GM18870 (cell line): Measurements from ENCODE around the gene BTF3.
"Not testable (repeated sequence)": the region's sequence is repeated elsewhere in the genome, so short reads cannot be mapped to it uniquely, and the experiment has no call there.

Source experiments
- ATAC-seq: cut with Tn5 transposase; IDR thresholded peaks from one replicate; pipeline ENCODE4 v1.9.1; 2021; ENCODE audit warnings: moderate library complexity; ENCODE audit not compliant: unreplicated experiment

BTF3 gene

DNA sequence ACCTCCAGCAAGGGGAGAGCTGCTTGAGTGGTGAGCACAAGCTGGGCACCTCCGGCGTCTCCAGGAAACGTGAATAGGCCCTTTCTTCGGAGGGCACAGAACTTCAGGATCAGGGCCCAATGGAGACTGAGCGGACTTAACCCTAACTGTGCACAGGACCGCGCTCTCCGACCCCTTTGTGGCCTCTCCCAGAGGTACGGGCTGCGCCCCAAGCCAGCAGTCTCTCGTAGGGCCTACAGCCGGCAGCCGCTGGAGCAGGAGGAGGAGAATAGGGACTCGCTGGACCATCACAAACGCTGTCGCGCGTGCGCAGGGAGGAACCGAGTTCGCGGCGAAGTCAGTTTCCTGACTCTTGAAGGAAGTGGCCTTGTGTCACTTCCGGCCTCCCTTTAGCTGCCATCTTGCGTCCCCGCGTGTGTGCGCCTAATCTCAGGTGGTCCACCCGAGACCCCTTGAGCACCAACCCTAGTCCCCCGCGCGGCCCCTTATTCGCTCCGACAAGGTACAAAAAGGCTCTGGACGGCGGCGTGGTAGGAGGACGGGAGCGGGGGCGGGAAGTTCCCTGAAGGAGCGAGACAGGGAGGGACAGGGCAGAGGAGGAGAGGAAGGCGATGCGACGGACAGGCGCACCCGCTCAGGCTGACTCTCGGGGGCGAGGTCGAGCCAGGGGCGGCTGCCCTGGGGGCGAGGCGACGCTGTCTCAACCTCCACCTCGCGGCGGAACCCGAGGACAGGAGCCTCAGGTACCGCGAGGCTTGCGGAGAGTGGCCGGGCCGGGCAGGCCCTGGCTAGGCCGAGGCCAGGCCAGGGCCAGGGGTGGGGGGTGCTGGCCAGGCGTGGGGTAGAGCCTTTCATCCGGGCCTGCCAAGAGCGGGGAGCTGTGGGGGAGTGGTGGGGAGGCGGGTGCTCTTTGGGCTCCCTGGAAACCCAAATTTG, at the start of gene BTF3:
TSS of gene BTF3 (plus strand) at position 386 of the 936 bp plus-strand sequence. CDS start at position 612, 226 bp downstream.
- ATAC-seq = peak; percentile 94

- no peak for ATAC-seq
Measured at GRCh38 chr5:73448463-73449136, 49.6 kb upstream of the BTF3 start, which contains the start of gene FOXD1. Gene FOXD1, minus strand, starts transcription at chr5:73448777. Its CDS starts 415 bp downstream, at chr5:73448362.

- no peak for ATAC-seq
Measured at GRCh38 chr5:73450137-73450536, 48.1 kb upstream of the BTF3 start.

- ATAC-seq = no peak
Measured at GRCh38 chr5:73450672-73451223, 47.5 kb upstream of the BTF3 start.

GRCh38 chr5:73451224-73452130, 46.8 kb upstream of the BTF3 start:
- ATAC-seq = no peak

DNA sequence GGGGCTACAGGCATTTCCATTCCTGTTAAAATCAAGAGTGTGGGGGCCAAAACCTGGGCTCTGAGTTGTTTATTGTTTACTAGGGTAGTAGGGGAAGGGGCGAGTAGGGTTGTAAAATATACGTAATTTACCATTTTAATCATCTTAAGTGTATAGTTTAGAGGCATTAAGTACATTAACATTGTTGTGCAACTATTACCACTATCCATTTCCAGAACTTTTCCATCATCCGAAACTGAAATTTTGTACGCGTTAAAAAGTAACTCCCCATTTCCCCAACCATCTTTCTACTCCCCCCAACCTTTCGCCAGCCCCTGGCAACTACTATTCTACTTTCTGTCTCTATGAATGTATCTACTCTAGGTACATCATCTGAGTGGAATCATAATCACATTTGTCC, 46.0 kb upstream of the BTF3 start:
- no peak for ATAC-seq

DNA sequence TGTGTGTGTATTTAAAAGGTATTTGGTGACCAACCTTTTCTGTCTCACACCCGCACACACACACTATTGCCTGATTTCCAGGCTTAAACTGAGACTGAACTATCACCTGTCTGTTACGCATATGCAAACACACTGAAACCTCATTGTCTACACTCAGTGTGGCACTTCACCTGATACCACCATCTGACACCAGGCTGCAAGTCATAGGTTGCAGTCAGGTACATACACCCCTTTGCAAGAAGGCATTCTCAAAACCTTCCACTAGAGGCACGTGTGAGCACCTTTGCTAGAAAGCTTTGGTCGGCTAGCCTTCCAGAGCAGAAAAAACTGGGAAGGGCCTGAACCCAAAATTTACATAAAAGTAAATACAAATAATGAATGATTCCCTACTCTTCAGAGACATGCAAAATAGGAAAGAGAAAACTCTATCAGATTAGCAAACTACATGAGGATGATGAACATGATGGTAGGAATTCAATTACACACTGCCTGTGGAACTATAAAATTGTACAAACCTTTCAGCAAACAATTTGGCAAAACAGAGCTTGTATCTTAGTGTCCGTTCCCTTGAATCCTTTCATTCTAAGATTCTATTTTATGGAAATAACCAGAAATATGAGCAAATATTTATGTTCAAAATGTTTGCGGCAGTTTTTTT, 43.7 kb upstream of the BTF3 start:
- no peak for ATAC-seq

DNA sequence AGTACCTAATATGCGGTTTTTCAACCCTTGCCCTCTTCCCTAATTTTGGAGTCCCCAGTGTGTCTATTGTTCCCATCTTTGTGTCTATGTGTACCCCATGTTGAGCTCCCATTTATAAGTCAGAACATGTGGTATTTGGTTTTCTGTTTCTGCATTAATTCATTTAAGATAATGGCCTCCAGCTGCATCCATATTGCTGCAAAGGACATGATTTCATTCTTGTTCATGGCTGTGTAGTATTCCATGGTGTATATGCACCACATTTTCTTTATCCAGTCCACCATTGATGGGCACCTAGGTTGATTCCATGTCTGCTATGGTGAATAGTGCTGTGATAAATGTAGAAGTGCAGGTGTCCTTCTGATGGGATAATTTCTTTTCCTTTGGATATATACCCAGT, 41.8 kb upstream of the BTF3 start:
- not testable (repeated sequence) for ATAC-seq

DNA sequence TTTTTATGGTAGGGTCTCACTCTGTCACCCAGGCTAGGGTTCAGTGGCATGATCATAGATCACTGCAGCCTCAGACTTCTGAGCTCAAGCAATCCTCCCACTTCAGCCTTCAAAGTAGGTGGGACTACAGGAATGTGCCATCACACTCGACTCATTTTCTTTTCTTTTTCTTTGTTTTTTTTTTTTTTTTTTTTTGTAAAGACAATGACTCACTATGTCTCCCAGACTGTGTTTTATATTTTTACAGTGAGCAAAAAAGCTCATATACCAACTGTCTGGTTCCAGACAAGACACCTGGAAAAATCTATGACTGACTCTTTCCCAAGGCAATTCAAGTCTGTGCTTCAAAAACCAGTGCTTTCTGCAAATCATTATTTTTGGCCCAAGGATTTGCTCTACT, 38.9 kb upstream of the BTF3 start:
- ATAC-seq = no peak

DNA sequence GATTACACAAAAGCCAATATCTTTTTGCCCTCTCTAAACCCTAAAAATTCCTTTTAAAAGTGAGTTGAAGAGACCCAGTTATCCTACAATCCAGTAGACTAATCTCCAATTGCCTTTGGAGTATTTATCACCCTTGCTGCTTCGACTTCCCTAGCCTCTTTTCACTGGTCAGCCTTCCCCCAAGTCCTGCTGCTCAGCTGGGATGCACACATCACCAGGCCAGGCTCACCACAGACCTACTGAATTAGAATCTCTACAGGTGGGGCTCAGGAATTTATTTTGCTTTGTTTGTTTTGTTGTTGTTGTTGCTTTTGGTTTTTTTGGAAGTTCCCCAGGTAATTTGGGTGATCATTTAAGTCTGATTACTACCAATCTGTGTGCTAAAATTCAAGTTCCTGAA, 38.1 kb upstream of the BTF3 start:
- ATAC-seq = no peak

GRCh38 chr5:73464016-73464745, 34.1 kb upstream of the BTF3 start:
- no peak for ATAC-seq

DNA sequence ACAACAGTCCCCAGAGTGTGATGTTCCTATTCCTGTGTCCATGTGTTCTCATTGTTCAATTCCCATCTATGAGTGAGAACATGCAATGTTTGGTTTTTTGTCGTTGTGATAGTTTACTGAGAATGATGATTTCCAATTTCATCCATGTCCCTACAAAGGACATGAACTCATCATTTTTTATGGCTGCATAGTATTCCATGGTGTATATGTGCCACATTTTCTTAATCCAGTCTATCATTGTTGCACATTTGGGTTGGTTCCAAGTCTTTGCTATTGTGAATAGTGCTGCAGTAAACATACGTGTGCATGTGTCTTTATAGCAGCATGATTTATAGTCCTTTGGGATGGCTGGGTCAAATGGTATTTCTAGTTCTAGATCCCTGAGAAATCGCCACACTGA, 29.6 kb upstream of the BTF3 start:
- ATAC-seq = not testable (repeated sequence)

DNA sequence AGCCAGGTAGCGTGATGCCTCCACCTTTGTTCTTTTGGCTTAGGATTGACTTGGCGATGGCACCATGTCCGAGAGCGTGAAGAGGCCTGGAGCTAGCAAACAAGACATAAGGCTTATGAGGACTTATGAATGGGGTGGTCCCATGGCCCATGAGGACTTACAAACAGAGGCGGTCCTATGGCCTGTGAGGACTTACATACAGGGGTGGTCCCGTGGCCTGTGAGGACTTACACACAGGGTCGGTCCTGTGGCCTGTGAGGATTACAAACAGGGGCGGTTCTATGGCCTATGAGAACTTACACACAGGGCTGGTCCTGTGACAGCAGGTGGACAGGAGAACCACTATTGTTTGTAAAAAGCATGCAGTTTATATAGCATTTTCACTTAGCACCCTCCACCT, 28.4 kb upstream of the BTF3 start:
- no peak for ATAC-seq

- ATAC-seq = no peak
Measured at GRCh38 chr5:73471654-73472053, 26.6 kb upstream of the BTF3 start.

GRCh38 chr5:73472116-73472515, 26.1 kb upstream of the BTF3 start:
- ATAC-seq = no peak

GRCh38 chr5:73480500-73480899, 17.7 kb upstream of the BTF3 start:
- no peak for ATAC-seq

- ATAC-seq = no peak
Measured at GRCh38 chr5:73482383-73483136, 15.7 kb upstream of the BTF3 start.

- no peak for ATAC-seq
Measured at GRCh38 chr5:73483676-73484075, 14.6 kb upstream of the BTF3 start.

- ATAC-seq = no peak
Measured at GRCh38 chr5:73484511-73484910, 13.7 kb upstream of the BTF3 start.
